Naive thymus-derived CD8-positive, alpha-beta T cell (primary cell): ENCODE measurements around the gene RNH1. TPM values are rescaled to one million over a fixed set of nuclear protein-coding genes. Genes with fewer than 3 reads are reported as not detected.
A peak's percentile ranks its signal among the peaks of the same experiment; 100 is the strongest.

ENCODE experiments used
- ATAC-seq, 2 donors: fragments of 150-1000 bp; cut with Tn5 transposase in 1 of 2; sonication (Bioruptor Pico), chemical (Tn5 transposase) in 1 of 2; 1 replicate in 1 of 2; 2 replicates in 1 of 2; pipeline ENCODE4 v1.10.0; 2021; ENCODE audit warnings: mild to moderate bottlenecking in 2 of 2, moderate library complexity in 2 of 2
- POLR2A ChIA-PET: fragments of 350-600 bp; sonication (Branson Sonifier 250); formaldehyde crosslinking; loops from one replicate; lab custom pipeline; 2021; ENCODE audit warnings: antibody characterized with exemption; lab: Charles Lee
- DNase-seq, 10 donors: peaks; one replicate each; pipeline versions ENCODE4 v3.0.0 to v3.0.0-alpha.2; 2020 to 2022
- H3K27ac Mint-ChIP-seq, 10 donors: one replicate each; pipeline ENCODE4 v1.8.0; 2020 to 2022; ENCODE audit warnings: mild to moderate bottlenecking in 10 of 10, mixed read lengths in 10 of 10, moderate library complexity in 4 of 10, inconsistent platforms in 1 of 10
- H3K27me3 Mint-ChIP-seq, 5 donors: one replicate each; pipeline ENCODE4 v1.8.0; 2021 to 2022; ENCODE audit warnings: mixed read lengths in 5 of 5
- H3K36me3 Mint-ChIP-seq, 3 donors: one replicate each; pipeline ENCODE4 v1.8.0; 2020 to 2022; ENCODE audit warnings: mixed read lengths in 3 of 3, mild to moderate bottlenecking in 2 of 3, inconsistent platforms in 1 of 3
- H3K4me1 Mint-ChIP-seq, 4 donors: one replicate each; pipeline ENCODE4 v1.8.0; 2021 to 2022; ENCODE audit warnings: mixed read lengths in 4 of 4
- H3K4me3 Mint-ChIP-seq, 10 donors: one replicate each; pipeline ENCODE4 v1.8.0; 2020 to 2022; ENCODE audit warnings: mild to moderate bottlenecking in 10 of 10, mixed read lengths in 10 of 10, moderate library complexity in 6 of 10, inconsistent platforms in 1 of 10
- H3K9me3 Mint-ChIP-seq, 9 donors: one replicate each; pipeline ENCODE4 v1.8.0; 2020 to 2022; ENCODE audit warnings: mixed read lengths in 9 of 9, mild to moderate bottlenecking in 3 of 9, inconsistent platforms in 1 of 9, moderate library complexity in 1 of 9
- polyA plus RNA-seq, 3 donors: library from polyadenylated mRNA; unstranded; fragments of 300-500 nt; fragmentation: Illumina TruSeq; gene quantifications; one replicate each; pipeline ENCODE4 v1.2.3, GENCODE V29; 2021
- total RNA-seq, 8 experiments: library from RNA in 2 of 8; stranded (reverse) in 2 of 8; gene quantifications; one replicate each; pipeline ENCODE4 v1.2.3 and lab custom pipeline; 2021 to 2026

Gene RNH1
- total and polyA plus RNA-seq, 5 experiments from 2014 or later: 102 to 198 (median 152) TPM

GRCh38 chr11:501001-501682 lies 5.9 kb downstream of the RNH1 start:
- Mint-ChIP-seq H3K4me3 (peak overlapping the region in 1 of 10 donors; percentile 4), H3K9me3 (no peaks in the 10 kb centered on the region), H3K4me1 (peaks cover 8 to 39% (median 21%) of the 10 kb centered on the region in 4 donors), H3K27me3 (no peaks in the 10 kb centered on the region), H3K36me3 (peaks cover 0 to 39% (median 10%) of the 10 kb centered on the region in 3 donors), H3K27ac (peak overlapping the region in 5 of 10 donors; percentile 13 to 86 (median 83))
- ATAC-seq (no peak), DNase-seq (no peak)
- POLR2A ChIA-PET: interaction anchor here (0.6 kb wide), 2 partner anchors 192 to 222 kb away, joined by 3 read pairs; no protein-coding TSS in a partner anchor

- Mint-ChIP-seq H3K9me3 (no peaks in the 10 kb centered on the region), H3K27me3 (no peaks in the 10 kb centered on the region), H3K4me1 (peaks cover 1 to 23% (median 12%) of the 10 kb centered on the region in 4 donors), H3K27ac (peak overlapping the region in 1 of 10 donors; percentile 50), H3K4me3 (peak overlapping the region in 1 of 10 donors; percentile 58), H3K36me3 (peaks cover 0 to 50% (median 10%) of the 10 kb centered on the region in 3 donors)
- DNase-seq (no peak), ATAC-seq (no peak)
- POLR2A ChIA-PET: no interaction called here
These were observed 7.6 kb downstream of the RNH1 start for GRCh38 chr11:499201-500076.

GRCh38 chr11:498297-499181 lies 8.5 kb downstream of the RNH1 start:
- DNase-seq (no peak), ATAC-seq (no peak)
- H3K27me3 Mint-ChIP-seq: no peaks in the 10 kb centered on the region
- no peak overlapping the region for H3K4me3 Mint-ChIP-seq
- H3K4me1 Mint-ChIP-seq: peaks cover 0 to 20% (median 10%) of the 10 kb centered on the region in 4 donors
- no peaks in the 10 kb centered on the region for H3K9me3 Mint-ChIP-seq
- POLR2A ChIA-PET: no interaction called here
- peaks cover 0 to 53% (median 10%) of the 10 kb centered on the region in 3 donors for H3K36me3 Mint-ChIP-seq
- H3K27ac Mint-ChIP-seq: peak overlapping the region in 3 of 10 donors; percentile 13 to 40 (median 36)

GRCh38 chr11:497565-498296 lies 9.3 kb downstream of the RNH1 start:
- no peak for DNase-seq
- Mint-ChIP-seq H3K36me3 (peaks cover 0 to 57% (median 10%) of the 10 kb centered on the region in 3 donors), H3K4me3 (no peak overlapping the region), H3K9me3 (no peaks in the 10 kb centered on the region), H3K27ac (peak overlapping the region in 4 of 10 donors; percentile 25 to 81 (median 57)), H3K4me1 (peaks cover 0 to 16% (median 8%) of the 10 kb centered on the region in 4 donors), H3K27me3 (no peaks in the 10 kb centered on the region)
- POLR2A ChIA-PET: interaction anchor here (0.6 kb wide), 1 partner anchor 32 kb away, joined by 3 read pairs; no protein-coding TSS in a partner anchor
- no peak for ATAC-seq

GRCh38 chr11:496834-497564 lies 10.0 kb downstream of the RNH1 start:
- peak overlapping the region in 5 of 10 donors; percentile 29 to 74 (median 66) for H3K27ac Mint-ChIP-seq
- H3K9me3 Mint-ChIP-seq: no peaks in the 10 kb centered on the region
- H3K4me3 Mint-ChIP-seq: no peak overlapping the region
- peaks cover 0 to 59% (median 10%) of the 10 kb centered on the region in 3 donors for H3K36me3 Mint-ChIP-seq
- ATAC-seq (no peak), DNase-seq (no peak)
- POLR2A ChIA-PET: no interaction called here
- no peaks in the 10 kb centered on the region for H3K27me3 Mint-ChIP-seq
- H3K4me1 Mint-ChIP-seq: peaks cover 0 to 16% (median 7%) of the 10 kb centered on the region in 4 donors

GRCh38 chr11:495537-495931 lies 11.5 kb downstream of the RNH1 start:
- no peak overlapping the region for H3K4me3 Mint-ChIP-seq
- H3K27ac Mint-ChIP-seq: peak overlapping the region in 1 of 10 donors; percentile 64
- ATAC-seq (no peak), DNase-seq (no peak)
- H3K36me3 Mint-ChIP-seq: peaks cover 0 to 52% (median 10%) of the 10 kb centered on the region in 3 donors
- H3K9me3 Mint-ChIP-seq: no peaks in the 10 kb centered on the region
- no peaks in the 10 kb centered on the region for H3K27me3 Mint-ChIP-seq
- POLR2A ChIA-PET: interaction anchor here (0.9 kb wide), 1 partner anchor 10 kb away, joined by 3 read pairs; no protein-coding TSS in a partner anchor
- peaks cover 0 to 12% (median 4%) of the 10 kb centered on the region in 4 donors for H3K4me1 Mint-ChIP-seq

- POLR2A ChIA-PET: interaction anchor here (0.7 to 0.9 kb wide), 4 partner anchors 8 to 55 kb away, joined by 3 to 4 read pairs (median 3); no protein-coding TSS in a partner anchor
- no peak overlapping the region for H3K4me3 Mint-ChIP-seq
- ATAC-seq (no peak), DNase-seq (no peak)
- no peaks in the 10 kb centered on the region for H3K27me3 Mint-ChIP-seq
- H3K27ac Mint-ChIP-seq: peak overlapping the region in 4 of 10 donors; percentile 48 to 76 (median 64)
- H3K9me3 Mint-ChIP-seq: no peaks in the 10 kb centered on the region
- peaks cover 0 to 50% (median 10%) of the 10 kb centered on the region in 3 donors for H3K36me3 Mint-ChIP-seq
- peaks cover 0 to 9% (median 4%) of the 10 kb centered on the region in 4 donors for H3K4me1 Mint-ChIP-seq
These were observed 12.1 kb downstream of the RNH1 start for GRCh38 chr11:494761-495536.

GRCh38 chr11:492427-493226 lies 14.4 kb downstream of the RNH1 start:
- peak in 1 of 2 donors; percentile 18 for ATAC-seq
- no peak for DNase-seq
- peaks cover 0 to 37% (median 8%) of the 10 kb centered on the region in 3 donors for H3K36me3 Mint-ChIP-seq
- H3K4me1 Mint-ChIP-seq: peaks cover 0 to 8% (median 4%) of the 10 kb centered on the region in 4 donors
- no peaks in the 10 kb centered on the region for H3K9me3 Mint-ChIP-seq
- no peak overlapping the region for H3K4me3 Mint-ChIP-seq
- H3K27ac Mint-ChIP-seq: peak overlapping the region in 2 of 10 donors; percentile 53 to 84
- no peaks in the 10 kb centered on the region for H3K27me3 Mint-ChIP-seq
- POLR2A ChIA-PET: interaction anchor here (0.8 to 1.1 kb wide), 2 partner anchors 14 to 64 kb away, joined by 3 to 4 read pairs; no protein-coding TSS in a partner anchor

GRCh38 chr11:491358-491757 lies 15.7 kb downstream of the RNH1 start:
- no peak for ATAC-seq
- no peak overlapping the region for H3K4me3 Mint-ChIP-seq
- H3K4me1 Mint-ChIP-seq: peaks cover 0 to 4% (median 0%) of the 10 kb centered on the region in 4 donors
- POLR2A ChIA-PET: no interaction called here
- no peak overlapping the region for H3K27ac Mint-ChIP-seq
- H3K36me3 Mint-ChIP-seq: peaks cover 0 to 26% (median 2%) of the 10 kb centered on the region in 3 donors
- H3K27me3 Mint-ChIP-seq: no peaks in the 10 kb centered on the region
- no peaks in the 10 kb centered on the region for H3K9me3 Mint-ChIP-seq
- no peak for DNase-seq

GRCh38 chr11:490930-491260 lies 16.1 kb downstream of the RNH1 start:
- no peak overlapping the region for H3K4me3 Mint-ChIP-seq
- POLR2A ChIA-PET: no interaction called here
- H3K27me3 Mint-ChIP-seq: no peaks in the 10 kb centered on the region
- H3K36me3 Mint-ChIP-seq: peaks cover 0 to 25% (median 2%) of the 10 kb centered on the region in 3 donors
- H3K27ac Mint-ChIP-seq: no peak overlapping the region
- DNase-seq (no peak), ATAC-seq (no peak)
- H3K4me1 Mint-ChIP-seq: peaks cover 0 to 3% (median 0%) of the 10 kb centered on the region in 4 donors
- H3K9me3 Mint-ChIP-seq: no peaks in the 10 kb centered on the region
